Bronchial epithelial cell (primary cell): ENCODE measurements around the gene CCL14. TPM values are rescaled to one million over a fixed set of nuclear protein-coding genes. Genes with fewer than 3 reads are reported as not detected.

Source experiments
- DNase-seq: peaks from one replicate; pipeline ENCODE4 v3.0.0-alpha.2; 2010; ENCODE audit warnings: low read depth
- FAIRE-seq: peaks from 2 replicates; lab custom pipeline; 2011; peaks lifted over from hg19 to GRCh38; lab: Jason Lieb, UNC
- H3K27me3 ChIP-seq: 2 replicates; pipeline ENCODE4 v1.5.1; 2011; ENCODE audit warnings: low read length; ENCODE audit not compliant: control insufficient read depth, insufficient read depth
- H3K36me3 ChIP-seq: 2 replicates; pipeline ENCODE4 v1.5.1; 2011; ENCODE audit warnings: low read length; ENCODE audit not compliant: control insufficient read depth, insufficient read depth
- H3K4me3 ChIP-seq: 2 replicates; pipeline ENCODE4 v1.5.1; 2011; ENCODE audit warnings: mild to moderate bottlenecking, low read depth, low read length, control low read depth
- CTCF ChIP-seq: IDR thresholded peaks from 2 replicates; pipeline ENCODE4 v1.5.1; 2011; ENCODE audit warnings: mild to moderate bottlenecking, moderate library complexity, low read length, control low read depth, inconsistent platforms; ENCODE audit not compliant: insufficient read depth, severe bottlenecking
- total RNA-seq: library from RNA; depleted of rRNA; stranded (reverse); fragments of >200 nt; gene quantifications from 2 replicates; pipeline ENCODE4 v1.2.1, GENCODE V29; 2014

CCL14 gene
- total RNA-seq, 1 donor from 2014 or later: not detected

GRCh38 chr17:35988164-35988563 is 1.6 kb upstream of the CCL14 start:
- TF ChIP-seq CTCF: no peak
- FAIRE-seq (no peak), DNase-seq (no peak)
- H3K4me3 ChIP-seq: no peak overlapping the region
- no peaks in the 10 kb centered on the region for H3K27me3 ChIP-seq
- no peaks in the 10 kb centered on the region for H3K36me3 ChIP-seq

- TF ChIP-seq CTCF: no peak
- H3K27me3 ChIP-seq: no peaks in the 10 kb centered on the region
- no peak overlapping the region for H3K4me3 ChIP-seq
- H3K36me3 ChIP-seq: no peaks in the 10 kb centered on the region
- DNase-seq (no peak), FAIRE-seq (no peak)
Observed at GRCh38 chr17:35984140-35984539, 2.4 kb downstream of the CCL14 start.

- DNase-seq (no peak), FAIRE-seq (no peak)
- Histone ChIP-seq H3K27me3 (no peaks in the 10 kb centered on the region), H3K36me3 (no peaks in the 10 kb centered on the region), H3K4me3 (no peak overlapping the region)
- TF ChIP-seq CTCF: no peak
Observed at GRCh38 chr17:35982409-35983191, 3.9 kb downstream of the CCL14 start.

- FAIRE-seq: no peak
- H3K4me3 ChIP-seq: no peak overlapping the region
- H3K27me3 ChIP-seq: no peaks in the 10 kb centered on the region
- TF ChIP-seq CTCF: no peak
- no peak for DNase-seq
- H3K36me3 ChIP-seq: no peaks in the 10 kb centered on the region
Observed at GRCh38 chr17:35981908-35982330, 4.6 kb downstream of the CCL14 start.

GRCh38 chr17:35981246-35981645 is 5.3 kb downstream of the CCL14 start, which contains the start of gene CCL16:
CCL16 (minus strand) TSS chr17:35981497; CDS start chr17:35981420, 77 bp downstream.
- FAIRE-seq: no peak
- no peaks in the 10 kb centered on the region for H3K36me3 ChIP-seq
- no peak for DNase-seq
- no peaks in the 10 kb centered on the region for H3K27me3 ChIP-seq
- TF ChIP-seq CTCF: no peak
- H3K4me3 ChIP-seq: no peak within 1 kb of the TSS

- peak; percentile 23 for DNase-seq
- Histone ChIP-seq H3K27me3 (no peaks in the 10 kb centered on the region), H3K36me3 (no peaks in the 10 kb centered on the region), H3K4me3 (no peak overlapping the region)
- TF ChIP-seq CTCF: no peak
- FAIRE-seq: no peak
Observed at GRCh38 chr17:35978346-35978745, 8.2 kb downstream of the CCL14 start.
